ENCODE measurements around the gene FITM1.
A peak's percentile ranks its signal among the peaks of the same experiment; 100 is the strongest.

The FITM1 gene

GRCh38 chr14:24092505-24093206 is 37.8 kb upstream of the FITM1 start:
- Histone ChIP-seq H3K4ac (ENCODE audit: low read depth in 1 of 2, low read length in 2 of 2) (no peak overlapping the region), H3K4me3 (ENCODE audit: insufficient read depth in 1 of 2, low read depth in 1 of 2, low read length in 2 of 2) (no peak overlapping the region), H2BK5ac (ENCODE audit: low read depth, low read length, poor library complexity, severe bottlenecking) (no peak overlapping the region), H3K36me3 (ENCODE audit: control insufficient read depth in 1 of 2, insufficient read depth in 2 of 2, low read depth in 1 of 2, low read length in 2 of 2) (peaks cover 0 to 5% of the 10 kb centered on the region in 2 experiments), H3K27ac (ENCODE audit: low read length, poor library complexity, severe bottlenecking) (no peak overlapping the region), H3K23ac (ENCODE audit: low read length in 2 of 2) (no peak overlapping the region), H3K4me2 (ENCODE audit: low read length, poor library complexity, severe bottlenecking) (no peak overlapping the region), H2BK12ac (ENCODE audit: low read length in 2 of 2) (no peak overlapping the region), H3K14ac (ENCODE audit: low read length in 2 of 2) (no peak overlapping the region), H4K8ac (ENCODE audit: low read length) (no peak overlapping the region), H2BK120ac (ENCODE audit: low read depth, low read length) (no peak overlapping the region), H3K18ac (ENCODE audit: low read depth in 1 of 2, low read length in 2 of 2) (no peak overlapping the region), H3K9ac (ENCODE audit: low read length) (no peak overlapping the region), H4K91ac (ENCODE audit: low read length) (no peak overlapping the region), H2AFZ (ENCODE audit: low read depth, low read length) (no peak overlapping the region), H3K4me1 (ENCODE audit: control insufficient read depth, insufficient read depth, low read depth, low read length) (peaks cover 14% of the 10 kb centered on the region), H2BK15ac (ENCODE audit: low read depth, poor library complexity, severe bottlenecking) (no peak overlapping the region), H2AK5ac (ENCODE audit: low read length, severe bottlenecking) (no peak overlapping the region), H3K9me3 (ENCODE audit: control insufficient read depth, low read length) (no peaks in the 10 kb centered on the region), H3K27me3 (ENCODE audit: control insufficient read depth in 1 of 2, insufficient read depth in 1 of 2, low read length in 2 of 2) (no peaks in the 10 kb centered on the region), H3K79me1 (replicated peaks; ENCODE audit: low read length, poor library complexity, severe bottlenecking) (peaks cover 8% of the 10 kb centered on the region)
- WGBS, result 97% methylated on average over 2 of the region's 4 CpGs
- no peak for DNase-seq

GRCh38 chr14:24093207-24093900 is 37.1 kb upstream of the FITM1 start:
- H3K9me3 ChIP-seq (ENCODE audit: control insufficient read depth, low read length), result no peaks in the 10 kb centered on the region
- no peak overlapping the region for H2AFZ ChIP-seq (ENCODE audit: low read depth, low read length)
- H3K14ac ChIP-seq (ENCODE audit: low read length in 2 of 2), result no peak overlapping the region
- H3K9ac ChIP-seq (ENCODE audit: low read length), result peak overlapping the region; percentile 40
- H3K36me3 ChIP-seq (ENCODE audit: control insufficient read depth in 1 of 2, insufficient read depth in 2 of 2, low read depth in 1 of 2, low read length in 2 of 2), result peaks cover 0 to 10% of the 10 kb centered on the region in 2 experiments
- H2AK5ac ChIP-seq (ENCODE audit: low read length, severe bottlenecking), result no peak overlapping the region
- peak overlapping the region; percentile 90 for H4K8ac ChIP-seq (ENCODE audit: low read length)
- peak overlapping the region; percentile 86 for H4K91ac ChIP-seq (ENCODE audit: low read length)
- 85% methylated on average over 19 of the region's 19 CpGs for WGBS
- peak overlapping the region in 1 of 2 experiments; percentile 82 for H3K4ac ChIP-seq (ENCODE audit: low read depth in 1 of 2, low read length in 2 of 2)
- H2BK120ac ChIP-seq (ENCODE audit: low read depth, low read length), result no peak overlapping the region
- no peak for DNase-seq
- H3K79me1 ChIP-seq (replicated peaks; ENCODE audit: low read length, poor library complexity, severe bottlenecking), result peaks cover 11% of the 10 kb centered on the region
- peak overlapping the region; percentile 4 for H3K27ac ChIP-seq (ENCODE audit: low read length, poor library complexity, severe bottlenecking)
- peak overlapping the region; percentile 15 for H2BK15ac ChIP-seq (ENCODE audit: low read depth, poor library complexity, severe bottlenecking)
- no peaks in the 10 kb centered on the region for H3K27me3 ChIP-seq (ENCODE audit: control insufficient read depth in 1 of 2, insufficient read depth in 1 of 2, low read length in 2 of 2)
- no peak overlapping the region for H3K23ac ChIP-seq (ENCODE audit: low read length in 2 of 2)
- peak overlapping the region in 1 of 2 experiments; percentile 56 for H2BK12ac ChIP-seq (ENCODE audit: low read length in 2 of 2)
- no peak overlapping the region for H2BK5ac ChIP-seq (ENCODE audit: low read depth, low read length, poor library complexity, severe bottlenecking)
- peaks cover 14% of the 10 kb centered on the region for H3K4me1 ChIP-seq (ENCODE audit: control insufficient read depth, insufficient read depth, low read depth, low read length)
- peak overlapping the region; percentile 94 for H3K4me2 ChIP-seq (ENCODE audit: low read length, poor library complexity, severe bottlenecking)
- H3K4me3 ChIP-seq (ENCODE audit: insufficient read depth in 1 of 2, low read depth in 1 of 2, low read length in 2 of 2), result peak overlapping the region in 1 of 2 experiments; percentile 90
- peak overlapping the region in 1 of 2 experiments; percentile 91 for H3K18ac ChIP-seq (ENCODE audit: low read depth in 1 of 2, low read length in 2 of 2)

- Histone ChIP-seq H4K8ac (ENCODE audit: low read length) (peak within 1 kb of the TSS; percentile 90), H2BK120ac (ENCODE audit: low read depth, low read length) (peak within 1 kb of the TSS; percentile 82), H3K36me3 (ENCODE audit: control insufficient read depth in 1 of 2, insufficient read depth in 2 of 2, low read depth in 1 of 2, low read length in 2 of 2) (peaks cover 0 to 18% of the 10 kb centered on the region in 2 experiments), H3K9me3 (ENCODE audit: control insufficient read depth, low read length) (no peaks in the 10 kb centered on the region), H2AFZ (ENCODE audit: low read depth, low read length) (peak within 1 kb of the TSS; percentile 95), H3K23ac (ENCODE audit: low read length in 2 of 2) (peak within 1 kb of the TSS; percentile 87 to 98), H3K79me1 (replicated peaks; ENCODE audit: low read length, poor library complexity, severe bottlenecking) (peaks cover 11% of the 10 kb centered on the region), H3K14ac (ENCODE audit: low read length in 2 of 2) (peak within 1 kb of the TSS in 1 of 2 experiments; percentile 92), H2BK15ac (ENCODE audit: low read depth, poor library complexity, severe bottlenecking) (peak within 1 kb of the TSS; percentile 82), H3K18ac (ENCODE audit: low read depth in 1 of 2, low read length in 2 of 2) (peak within 1 kb of the TSS; percentile 92 to 97), H3K27ac (ENCODE audit: low read length, poor library complexity, severe bottlenecking) (peak within 1 kb of the TSS; percentile 48), H3K4me3 (ENCODE audit: insufficient read depth in 1 of 2, low read depth in 1 of 2, low read length in 2 of 2) (peak within 1 kb of the TSS; percentile 81 to 90), H2AK5ac (ENCODE audit: low read length, severe bottlenecking) (no peak within 1 kb of the TSS), H3K4me2 (ENCODE audit: low read length, poor library complexity, severe bottlenecking) (peak within 1 kb of the TSS; percentile 94), H2BK5ac (ENCODE audit: low read depth, low read length, poor library complexity, severe bottlenecking) (peak within 1 kb of the TSS; percentile 62), H4K91ac (ENCODE audit: low read length) (peak within 1 kb of the TSS; percentile 91), H3K27me3 (ENCODE audit: control insufficient read depth in 1 of 2, insufficient read depth in 1 of 2, low read length in 2 of 2) (no peaks in the 10 kb centered on the region), H3K4ac (ENCODE audit: low read depth in 1 of 2, low read length in 2 of 2) (peak within 1 kb of the TSS; percentile 83 to 86), H3K9ac (ENCODE audit: low read length) (peak within 1 kb of the TSS; percentile 88), H3K4me1 (ENCODE audit: control insufficient read depth, insufficient read depth, low read depth, low read length) (peaks cover 14% of the 10 kb centered on the region), H2BK12ac (ENCODE audit: low read length in 2 of 2) (peak within 1 kb of the TSS; percentile 7 to 56)
- 1% methylated on average over 58 of the region's 68 CpGs for WGBS
- peak; percentile 90 for DNase-seq
These were observed 36.3 kb upstream of the FITM1 start, which contains the start of gene PCK2 for GRCh38 chr14:24093901-24094840. Gene PCK2 (plus strand): TSS chr14:24094311. CDS start chr14:24094406, 95 bp downstream.
